HG03108 (cell line): ENCODE measurements around the gene PRR16.
A peak's percentile ranks its signal among the peaks of the same experiment; 100 is the strongest.
"Not testable (repeated sequence)": the region's sequence is repeated elsewhere in the genome, so short reads cannot be mapped to it uniquely, and the experiment has no call there.

Experiments
- ATAC-seq: cut with Tn5 transposase; IDR thresholded peaks from one replicate; pipeline ENCODE4 v1.9.1; 2021; ENCODE audit warnings: moderate library complexity; ENCODE audit not compliant: unreplicated experiment

PRR16 gene

GRCh38 chr5:120631611-120632010 is 167.5 kb downstream of the PRR16 start:
- ATAC-seq: no peak

GRCh38 chr5:120632430-120632829 is 168.3 kb downstream of the PRR16 start:
- ATAC-seq: no peak

DNA sequence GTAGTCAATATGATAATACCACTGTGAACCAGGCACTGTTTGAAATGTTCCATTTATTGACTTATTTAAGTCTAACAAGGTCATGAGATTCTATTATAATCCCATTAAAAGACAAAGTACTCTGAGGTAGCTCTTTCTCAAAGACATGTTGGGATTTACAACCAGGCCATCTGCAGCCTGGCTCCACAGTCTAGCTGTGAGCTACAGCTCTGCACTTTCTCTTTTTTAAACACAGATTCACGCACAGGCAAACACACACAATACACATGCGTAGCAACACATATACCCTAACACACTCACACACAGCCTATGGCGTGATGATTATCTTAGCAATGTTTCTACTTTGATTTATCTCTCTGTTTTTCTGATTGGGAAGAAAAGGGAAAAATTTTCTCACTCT is 174.3 kb downstream of the PRR16 start:
- ATAC-seq: no peak

- no peak for ATAC-seq
Measured at GRCh38 chr5:120640778-120641177, 176.7 kb downstream of the PRR16 start.

DNA sequence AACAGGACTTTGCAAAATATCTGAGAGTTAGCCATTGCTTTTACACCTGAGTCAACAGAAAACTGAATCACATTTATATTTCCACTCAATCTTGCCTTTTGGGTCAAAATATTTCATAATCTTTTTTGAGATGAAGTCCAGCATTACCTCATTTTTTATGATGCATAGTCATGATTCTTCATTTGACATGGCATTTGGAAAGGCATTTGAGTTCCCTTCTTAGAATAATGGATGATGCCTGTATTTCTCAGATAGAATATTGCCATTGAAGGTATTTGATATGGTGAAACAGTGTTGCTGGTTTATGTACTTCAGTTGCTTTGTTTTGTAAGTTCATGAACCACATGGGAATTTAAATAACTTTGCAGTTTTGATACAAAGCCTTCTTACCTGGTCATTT is 180.4 kb downstream of the PRR16 start:
- ATAC-seq: no peak

DNA sequence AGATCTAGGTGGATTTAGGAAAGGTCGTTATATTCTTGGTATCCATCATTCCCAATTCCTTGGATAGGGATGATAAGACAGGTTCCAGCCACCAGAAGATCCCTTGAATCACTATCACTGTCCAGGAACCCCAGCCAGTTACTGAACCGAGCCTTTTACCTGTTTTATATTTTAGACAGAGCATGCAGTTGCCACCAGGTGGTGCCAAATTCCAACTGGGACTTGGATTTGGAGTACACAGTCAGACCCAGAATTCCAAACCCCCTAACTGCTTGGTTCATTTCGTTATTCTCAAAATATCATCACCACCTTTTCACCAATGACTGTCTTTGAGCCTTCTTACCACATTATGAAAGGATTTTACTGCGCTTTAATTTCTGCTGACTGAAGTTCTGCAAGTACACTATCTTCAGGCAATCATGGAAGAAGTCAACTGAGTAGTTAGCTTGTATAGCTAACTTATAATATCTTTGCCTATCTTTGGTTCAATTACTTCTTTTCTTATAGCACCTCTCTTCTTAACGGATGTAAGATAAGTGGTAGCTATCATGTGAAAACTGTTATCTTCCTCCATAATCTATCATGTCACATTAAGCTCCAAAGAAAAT is 191.8 kb downstream of the PRR16 start:
- ATAC-seq: peak; percentile 67

- ATAC-seq: no peak
Measured at GRCh38 chr5:120657104-120657503, 193.0 kb downstream of the PRR16 start.

DNA sequence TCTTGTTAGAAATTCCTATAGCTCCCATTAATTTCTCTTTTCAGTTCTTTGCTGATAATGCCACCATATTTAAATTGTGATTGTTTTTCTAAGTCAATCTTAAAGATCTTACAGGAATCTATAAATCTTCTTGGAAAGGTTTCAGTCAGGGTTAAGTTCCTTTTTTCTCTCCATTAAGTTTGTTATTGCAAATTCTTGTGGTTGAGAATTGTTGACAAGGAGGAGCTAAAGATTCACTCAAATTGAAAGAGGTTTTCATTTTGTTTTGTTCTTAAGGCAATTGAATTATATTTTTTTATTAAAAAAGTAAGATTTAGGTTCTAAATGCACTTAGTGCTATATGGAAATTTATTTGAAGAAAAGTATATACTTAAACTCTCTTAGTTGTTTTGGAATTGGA is 213.4 kb downstream of the PRR16 start:
- no peak for ATAC-seq

DNA sequence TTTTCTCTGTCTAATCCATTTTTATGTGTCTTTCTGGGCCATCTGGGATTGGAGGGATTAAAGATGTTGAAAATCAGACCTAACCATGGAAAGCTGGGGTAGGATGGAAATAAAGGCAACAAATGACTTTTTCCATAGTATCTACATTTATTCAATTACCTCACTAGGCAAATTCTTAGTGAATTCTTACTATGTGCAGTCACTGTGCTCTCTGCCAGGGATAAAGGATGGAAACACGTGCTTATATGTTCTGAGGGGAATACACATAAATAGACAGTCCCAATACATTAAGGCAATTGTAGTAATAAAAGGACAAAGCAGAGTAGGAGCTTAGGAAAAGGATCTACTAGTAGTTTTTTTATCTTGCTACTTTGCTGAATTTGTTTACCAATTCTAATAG is 214.2 kb downstream of the PRR16 start:
- no peak for ATAC-seq

DNA sequence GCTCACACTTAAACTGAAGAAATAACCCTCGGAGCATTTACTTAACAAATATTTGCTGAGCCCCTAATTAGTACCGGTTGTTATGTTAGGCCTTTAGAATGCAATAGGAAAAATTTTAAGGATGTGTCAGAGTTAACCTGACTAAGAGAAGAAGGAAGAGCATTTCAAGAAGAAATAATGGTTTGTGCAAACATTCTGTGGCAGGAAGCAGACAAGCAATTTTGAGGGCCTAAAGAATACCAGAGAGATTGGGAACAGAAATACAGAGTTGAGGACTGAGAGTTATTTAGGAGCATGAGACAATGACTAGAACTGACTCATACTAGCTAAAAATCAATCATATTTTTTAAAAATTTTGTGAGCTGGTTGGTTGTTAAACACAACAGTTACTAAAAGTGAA is 218.8 kb downstream of the PRR16 start:
- no peak for ATAC-seq

- no peak for ATAC-seq
Measured at GRCh38 chr5:120683580-120683979, 219.5 kb downstream of the PRR16 start.

DNA sequence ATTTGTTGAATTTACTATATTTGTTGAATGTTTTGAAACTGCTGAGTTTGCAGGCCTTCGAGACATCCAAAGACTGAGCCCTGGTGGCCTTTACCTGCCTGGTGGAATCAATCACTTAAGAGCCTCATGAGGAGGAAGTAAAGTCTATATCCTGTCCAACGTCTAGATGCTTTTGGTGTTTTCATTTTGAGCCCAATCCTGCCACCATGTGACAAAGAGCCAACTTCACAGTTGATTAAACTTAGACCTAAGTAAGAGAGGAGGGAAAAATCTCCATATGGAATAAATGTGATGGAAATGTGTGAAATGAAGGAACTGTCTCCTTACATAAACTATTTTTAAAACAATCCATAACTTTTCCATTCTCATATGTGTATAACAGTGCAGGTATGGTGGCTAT is 220.1 kb downstream of the PRR16 start:
- ATAC-seq: no peak

DNA sequence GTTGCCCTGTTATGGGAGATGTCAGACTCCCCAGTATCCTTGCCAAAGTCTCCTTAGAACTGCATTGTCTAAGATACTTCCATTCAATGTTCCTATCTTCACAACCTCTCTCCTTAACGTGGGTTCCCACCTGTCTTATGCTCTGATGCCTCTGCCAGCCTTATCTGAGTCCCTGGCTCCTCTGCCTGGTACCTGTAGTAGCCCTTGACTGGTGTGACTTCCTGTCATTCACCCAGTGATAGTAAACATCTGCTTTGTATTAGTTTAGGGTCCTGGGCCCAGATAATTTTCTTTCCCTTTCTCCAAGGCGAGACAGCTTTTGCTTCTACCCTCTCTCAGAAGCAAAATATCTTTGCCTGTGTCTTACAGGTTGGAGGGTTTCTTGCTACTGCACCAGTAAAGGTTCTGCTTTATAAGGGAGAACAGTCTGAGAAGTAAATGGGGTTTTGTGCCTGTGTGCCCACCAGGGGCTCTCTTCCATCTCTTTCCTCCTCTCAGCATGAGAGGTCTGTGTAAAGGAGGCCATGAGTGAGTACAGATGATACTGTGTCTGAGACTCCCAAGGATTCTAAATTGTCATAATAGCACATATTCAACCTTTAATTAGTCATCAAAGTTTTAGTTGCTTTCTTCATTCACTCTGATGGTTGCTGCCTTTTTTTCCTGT is 220.8 kb downstream of the PRR16 start:
- ATAC-seq: no peak

DNA sequence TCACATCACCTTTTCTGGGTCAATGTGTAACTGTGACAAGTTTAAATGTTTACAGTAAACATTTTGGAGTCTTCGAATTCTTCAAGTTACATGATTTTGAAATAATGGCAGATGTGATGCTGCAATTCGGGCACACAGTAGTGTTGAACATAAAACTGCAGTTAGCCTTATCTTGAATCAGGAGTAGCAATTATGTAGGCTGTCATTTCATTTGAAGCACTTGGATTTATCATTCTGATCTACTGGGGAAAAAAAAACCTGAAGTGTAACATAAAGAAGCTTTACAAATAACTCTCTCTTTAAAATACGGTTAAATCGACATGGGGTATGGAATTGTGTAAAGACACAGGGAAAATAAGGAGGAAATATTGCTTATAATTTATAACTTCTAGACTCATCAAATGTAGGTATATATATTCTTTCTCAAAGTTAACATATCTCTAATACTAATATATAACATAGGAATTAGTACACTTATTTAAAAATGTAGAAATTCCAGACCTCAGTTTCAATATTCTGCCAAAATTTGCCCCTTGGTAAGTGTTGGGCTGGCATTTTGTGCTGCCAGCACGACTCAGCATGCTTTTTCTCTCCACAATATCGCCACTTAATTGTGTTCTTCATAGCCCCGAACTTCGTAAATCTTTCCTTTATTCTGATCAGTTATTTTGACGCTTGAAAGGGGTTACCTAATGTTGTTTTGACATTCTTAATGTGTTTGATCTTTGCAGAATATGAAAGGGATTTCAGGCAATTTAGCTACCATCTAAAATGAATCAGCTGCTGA is 226.7 kb downstream of the PRR16 start:
- ATAC-seq: no peak

DNA sequence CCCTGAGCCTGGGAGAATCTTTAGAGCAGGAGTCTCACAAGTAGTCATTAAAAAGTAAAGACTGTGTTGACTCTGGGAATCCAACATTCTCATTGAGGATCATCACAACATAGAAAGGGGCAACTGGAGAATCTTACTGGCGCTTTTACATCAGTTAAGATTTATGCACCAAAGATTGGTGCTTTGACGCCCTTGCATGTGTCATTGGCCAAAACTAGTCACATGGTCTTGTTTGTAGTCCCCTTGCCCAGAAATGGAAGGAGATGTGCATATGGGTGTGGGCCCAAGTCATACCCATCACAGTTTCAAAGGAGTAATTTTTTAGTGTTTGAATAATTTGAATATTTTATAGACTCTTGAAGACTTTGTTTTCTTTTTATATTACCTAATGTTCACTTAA is 228.2 kb downstream of the PRR16 start:
- ATAC-seq: no peak

DNA sequence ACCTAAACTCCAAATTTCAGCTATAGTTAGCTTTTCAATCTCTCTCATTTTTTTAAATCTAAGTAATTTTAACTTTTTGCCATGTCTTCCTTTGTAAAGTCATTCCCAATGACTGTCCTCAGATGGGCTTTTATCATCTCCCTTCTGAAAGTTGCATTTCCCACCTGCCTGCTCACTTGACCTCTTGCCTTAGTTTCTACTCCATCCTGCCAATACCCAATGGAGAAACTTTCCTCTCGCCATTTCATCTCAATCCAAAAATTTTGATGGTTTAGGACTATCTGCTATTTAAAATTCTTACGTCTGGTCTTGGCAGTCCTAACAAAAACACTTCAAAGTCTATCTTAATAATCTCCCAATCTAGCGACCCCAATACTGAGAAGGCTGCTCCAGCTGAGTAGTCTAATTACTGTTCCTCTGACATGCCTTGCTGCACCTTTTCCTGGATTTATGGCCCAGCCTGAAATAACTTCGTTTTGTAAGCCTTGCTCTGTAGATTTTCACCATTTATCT is 231.3 kb downstream of the PRR16 start:
- ATAC-seq: no peak

DNA sequence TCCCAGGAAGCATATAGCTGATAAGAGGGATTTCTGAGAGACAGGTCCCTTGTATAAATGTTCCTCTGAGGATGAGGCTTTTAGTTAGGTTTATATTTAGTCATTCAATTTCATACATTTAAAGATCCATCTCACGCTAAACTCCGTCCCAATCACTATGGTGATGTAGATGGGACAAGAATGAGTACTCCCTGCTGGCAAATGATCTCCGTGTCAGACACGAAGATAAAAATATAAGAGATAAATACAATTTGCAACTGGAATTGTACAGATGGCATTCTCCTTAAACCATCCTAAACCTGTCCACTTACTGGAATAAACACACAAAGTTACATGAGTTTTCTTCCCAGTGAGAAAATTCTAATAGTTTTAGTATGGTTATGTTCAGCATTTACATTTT is 233.0 kb downstream of the PRR16 start:
- ATAC-seq: no peak

DNA sequence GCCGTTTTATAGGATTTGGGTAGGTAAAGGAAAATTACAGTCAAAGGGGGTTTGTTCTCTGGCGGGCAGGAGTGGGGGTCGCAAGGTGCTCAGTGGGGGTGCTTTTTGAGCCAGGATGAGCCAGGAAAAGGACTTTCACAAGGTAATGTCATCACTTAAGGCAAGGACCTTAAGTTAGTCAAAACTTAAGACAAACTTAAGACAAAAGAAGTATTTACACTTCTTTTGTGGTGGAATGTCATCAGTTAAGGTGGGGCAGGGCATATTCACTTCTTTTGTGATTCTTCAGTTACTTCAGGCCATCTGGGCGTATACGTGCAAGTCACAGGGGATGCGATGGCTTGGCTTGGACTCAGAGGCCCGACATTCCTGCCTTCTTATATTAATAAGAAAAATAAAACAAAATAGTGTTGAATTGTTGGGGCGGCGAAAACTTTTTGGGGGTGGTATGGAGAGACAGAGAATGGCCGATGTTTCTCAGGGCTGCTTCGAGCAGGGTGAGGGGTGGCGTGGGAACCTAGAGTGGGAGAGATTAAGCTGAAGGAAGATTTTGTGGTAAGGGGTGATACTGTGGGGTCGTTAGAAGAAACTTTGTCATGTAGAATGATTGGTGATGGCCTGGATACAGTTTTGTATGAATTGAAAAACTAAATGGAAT is 233.7 kb downstream of the PRR16 start:
- ATAC-seq: not testable (repeated sequence)

DNA sequence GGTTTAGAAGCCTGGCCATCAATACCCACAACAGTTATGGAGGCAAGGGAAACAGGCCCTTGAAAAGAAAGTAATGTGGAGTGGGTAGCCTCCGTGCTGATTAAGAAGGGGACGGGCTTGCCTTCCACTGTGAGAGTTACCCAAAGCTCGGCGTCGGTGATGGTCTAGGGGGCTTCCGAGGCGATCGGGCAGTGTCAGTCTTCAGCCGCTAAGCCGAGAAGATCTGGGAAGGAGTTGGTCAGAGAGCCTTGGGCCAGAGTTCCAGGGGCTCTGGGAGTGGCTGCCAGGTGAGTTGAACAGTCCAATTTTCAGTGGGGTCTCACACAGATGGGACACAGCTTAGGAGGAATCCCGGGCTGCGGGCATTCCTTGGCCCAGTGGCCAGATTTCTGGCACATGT is 236.6 kb downstream of the PRR16 start:
- not testable (repeated sequence) for ATAC-seq

GRCh38 chr5:120702817-120703538 is 238.9 kb downstream of the PRR16 start:
- not testable (repeated sequence) for ATAC-seq
